HG03571 (cell line): ENCODE measurements around the gene RSPRY1.

Source experiments
- ATAC-seq: cut with Tn5 transposase; IDR thresholded peaks from one replicate; pipeline ENCODE4 v1.9.1; 2021; ENCODE audit not compliant: unreplicated experiment

The RSPRY1 gene

DNA sequence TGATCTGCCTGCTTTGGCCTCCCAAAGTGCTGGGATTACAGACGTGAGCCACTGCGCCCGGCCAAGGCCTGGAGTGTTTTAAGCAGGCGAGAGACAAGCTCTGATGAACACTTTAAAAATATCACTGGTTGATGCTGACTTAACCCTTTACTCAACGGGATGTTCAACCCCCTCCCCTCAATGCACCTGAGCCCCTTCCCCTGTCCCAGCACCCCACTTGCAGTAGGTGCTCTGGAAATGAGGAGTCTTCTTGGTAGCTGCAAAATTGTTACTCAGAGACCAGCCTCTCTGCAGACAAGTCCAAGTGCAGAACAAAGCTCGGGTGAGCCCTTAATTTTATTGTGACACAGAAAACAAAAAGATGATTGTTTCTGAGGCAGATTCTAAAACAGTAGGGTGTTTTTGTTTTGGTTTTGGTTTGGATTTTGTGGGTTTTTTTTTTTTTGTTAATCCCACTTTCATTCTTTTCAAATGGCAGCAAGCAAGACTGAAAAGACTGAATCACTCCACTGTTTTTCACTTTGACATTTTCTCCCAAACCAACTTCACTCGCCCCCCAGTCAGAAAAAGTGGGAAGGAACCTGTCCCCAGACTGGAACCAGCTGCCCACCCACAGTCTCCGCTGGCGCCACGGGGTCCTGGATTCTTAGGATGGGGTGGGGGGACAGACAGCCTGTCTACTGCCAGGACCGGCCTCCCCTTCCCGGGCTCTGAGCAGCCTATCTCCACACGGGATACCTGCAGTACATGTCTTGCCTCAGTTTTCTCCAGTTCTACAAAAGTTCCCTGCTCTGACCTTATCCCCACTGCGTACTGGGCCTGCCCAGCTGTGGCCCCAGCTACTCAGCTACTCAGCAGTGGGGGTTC is 103.5 kb downstream of the RSPRY1 start:
- ATAC-seq = no peak
